CD14-positive monocyte (primary cell): ENCODE measurements around the gene NUDT1. TPM values are rescaled to one million over a fixed set of nuclear protein-coding genes. Genes with fewer than 3 reads are reported as not detected.
A peak's percentile ranks its signal among the peaks of the same experiment; 100 is the strongest.

Experiments used
- DNase-seq, 3 donors: peaks; one replicate each; pipeline ENCODE4 v3.0.0-alpha.2; 2011 to 2022
- H2AFZ ChIP-seq: 2 replicates; pipeline ENCODE4 v1.6.0; 2012; ENCODE audit warnings: mild to moderate bottlenecking, low read depth, low read length, inconsistent platforms; ENCODE audit not compliant: insufficient read depth, poor library complexity, severe bottlenecking
- H3K27ac ChIP-seq, 2 donors: 1 replicate in 1 of 2; 2 replicates in 1 of 2; pipeline ENCODE4 v1.5.1; 2012 to 2013; ENCODE audit warnings: low read length in 2 of 2, control low read depth in 1 of 2, inconsistent platforms in 1 of 2, low read depth in 1 of 2, mild to moderate bottlenecking in 1 of 2
- H3K27me3 ChIP-seq, 2 donors: one replicate each; pipeline versions ENCODE4 v1.6.0 to v1.6.1; 2011 to 2013; ENCODE audit warnings: low read length in 2 of 2; ENCODE audit not compliant: control insufficient read depth in 2 of 2, insufficient read depth in 2 of 2
- H3K36me3 ChIP-seq, 2 donors: replicated peaks in 1 of 2; 1 replicate in 1 of 2; 2 replicates in 1 of 2; pipeline versions ENCODE4 v1.5.1 to v1.6.1; 2012 to 2013; ENCODE audit warnings: low read length in 2 of 2, control low read depth in 1 of 2, inconsistent platforms in 1 of 2, mild to moderate bottlenecking in 1 of 2; ENCODE audit not compliant: insufficient read depth in 2 of 2, control insufficient read depth in 1 of 2
- H3K4me1 ChIP-seq, 2 donors: 1 replicate in 1 of 2; 2 replicates in 1 of 2; pipeline versions ENCODE4 v1.5.1 to v1.6.1; 2012 to 2013; ENCODE audit warnings: low read length in 2 of 2, control low read depth in 1 of 2, inconsistent platforms in 1 of 2, mild to moderate bottlenecking in 1 of 2, moderate library complexity in 1 of 2; ENCODE audit not compliant: insufficient read depth in 2 of 2, control insufficient read depth in 1 of 2
- H3K4me2 ChIP-seq: replicated peaks from 2 replicates; pipeline ENCODE3; 2012; ENCODE audit warnings: low read length, moderate library complexity, mild to moderate bottlenecking; ENCODE audit not compliant: poor library complexity, severe bottlenecking; ENCODE audit errors: extremely low read depth
- H3K4me3 ChIP-seq, 3 experiments: fragments of 200-600 bp in 1 of 3; sonication (generic) in 1 of 3; replicated peaks in 1 of 3; 1 replicate in 2 of 3; 2 replicates in 1 of 3; pipeline ENCODE4 v1.5.1; 2011 to 2013; ENCODE audit warnings: low read length in 3 of 3, mild to moderate bottlenecking in 3 of 3, control low read depth in 2 of 3, low read depth in 2 of 3, inconsistent platforms in 1 of 3, moderate library complexity in 1 of 3
- H3K79me2 ChIP-seq: 2 replicates; pipeline ENCODE4 v1.6.0; 2012; ENCODE audit warnings: mild to moderate bottlenecking, control low read depth, inconsistent platforms, low read length, moderate library complexity; ENCODE audit not compliant: insufficient read depth
- H3K9ac ChIP-seq: 2 replicates; pipeline ENCODE4 v1.6.0; 2017; ENCODE audit warnings: low read length, mild to moderate bottlenecking; ENCODE audit not compliant: insufficient read depth, poor library complexity, severe bottlenecking
- H3K9me3 ChIP-seq, 2 donors: replicated peaks in 1 of 2; 1 replicate in 1 of 2; 2 replicates in 1 of 2; pipeline versions ENCODE4 v1.5.1 to v1.6.1; 2012 to 2013; ENCODE audit warnings: low read length in 2 of 2, control low read depth in 1 of 2; ENCODE audit not compliant: control insufficient read depth in 1 of 2, insufficient read depth in 1 of 2
- H4K20me1 ChIP-seq: 2 replicates; pipeline ENCODE4 v1.6.0; 2012; ENCODE audit warnings: mild to moderate bottlenecking, low read length, control low read depth, moderate library complexity; ENCODE audit not compliant: insufficient read depth
- H3K27ac Mint-ChIP-seq, 7 donors: one replicate each; pipeline ENCODE4 v1.8.0; 2020; ENCODE audit warnings: mild to moderate bottlenecking in 7 of 7, mixed read lengths in 7 of 7, moderate library complexity in 6 of 7, inconsistent platforms in 2 of 7
- H3K27me3 Mint-ChIP-seq, 3 donors: one replicate each; pipeline ENCODE4 v1.8.0; 2021 to 2022; ENCODE audit warnings: low read depth in 3 of 3, mild to moderate bottlenecking in 3 of 3, mixed read lengths in 3 of 3, moderate library complexity in 3 of 3, inconsistent platforms in 1 of 3
- H3K36me3 Mint-ChIP-seq, 2 donors: one replicate each; pipeline ENCODE4 v1.8.0; 2020; ENCODE audit warnings: mixed read lengths in 2 of 2, inconsistent platforms in 1 of 2, mild to moderate bottlenecking in 1 of 2
- H3K4me1 Mint-ChIP-seq: one replicate; pipeline ENCODE4 v1.8.0; 2020; ENCODE audit warnings: mild to moderate bottlenecking, mixed read lengths
- H3K4me3 Mint-ChIP-seq, 2 donors: one replicate each; pipeline ENCODE4 v1.8.0; 2020; ENCODE audit warnings: mild to moderate bottlenecking in 2 of 2, mixed read lengths in 2 of 2, moderate library complexity in 1 of 2
- H3K9me3 Mint-ChIP-seq, 7 donors: one replicate each; pipeline ENCODE4 v1.8.0; 2020 to 2022; ENCODE audit warnings: mixed read lengths in 7 of 7, mild to moderate bottlenecking in 6 of 7, moderate library complexity in 6 of 7, inconsistent platforms in 2 of 7
- WGBS: methylation state at CpG from one replicate; pipeline ENCODE4 v1.1.5; 2013; ENCODE audit warnings: missing lambda C conversion rate; ENCODE audit not compliant: insufficient coverage; 5-methylcytosine and 5-hydroxymethylcytosine counted together
- intact Hi-C, 2 donors: fragments of 100-400 bp; cut with micrococcal nuclease; formaldehyde crosslinking; loops; one replicate each; pipeline versions ENCODE4 v1.15.0 to v1.15.1; 2023
- polyA plus RNA-seq, 3 donors: library from polyadenylated mRNA; depleted of rRNA in 1 of 3; unstranded in 2 of 3; stranded (reverse) in 1 of 3; fragments of 300-500 nt in 2 of 3; fragments of >200 nt in 1 of 3; fragmentation: Illumina TruSeq in 2 of 3; gene quantifications; 1 replicate in 2 of 3; 2 replicates in 1 of 3; pipeline ENCODE4 v1.2.3, GENCODE V29; 2012 to 2021
- TF ChIP-seq, protein P1 (sequence below): fragments of 200-600 bp; IDR thresholded peaks from one replicate; pipeline ENCODE4 v1.8.0; 2022; ENCODE audit warnings: antibody characterized with exemption, mild to moderate bottlenecking

Gene NUDT1
- polyA plus RNA-seq, 3 donors: 19.6 to 42.6 (median 40.8) TPM

DNA sequence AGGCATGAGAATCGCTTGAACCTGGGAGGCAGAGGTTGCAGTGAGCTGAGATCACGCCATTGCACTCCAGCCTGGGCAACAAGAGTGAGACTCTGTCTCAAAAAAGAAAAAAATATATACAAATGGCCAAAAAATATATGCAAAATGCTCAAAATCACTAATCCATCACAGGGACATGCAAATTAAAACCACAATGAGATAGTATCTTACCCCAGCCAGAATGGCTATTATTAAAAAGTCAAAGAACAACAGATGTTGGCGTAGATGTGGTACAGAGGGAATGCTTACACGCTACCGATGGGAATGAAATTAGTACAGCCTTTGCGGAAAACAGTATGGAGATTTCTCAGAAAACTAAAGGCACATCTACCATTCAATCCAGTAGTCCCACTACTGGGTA, 54.8 kb downstream of the NUDT1 start:
- H3K36me3 ChIP-seq: no peaks in the 10 kb centered on the region
- no CpG with 5 or more reads among the region's 6 CpGs for WGBS
- no peak overlapping the region for H3K4me3 ChIP-seq
- peaks cover 15 to 25% of the 10 kb centered on the region in 2 donors for H3K4me1 ChIP-seq
- H3K27me3 Mint-ChIP-seq: peaks cover 0 to 2% (median 1%) of the 10 kb centered on the region in 3 donors
- peaks cover 0 to 2% (median 0%) of the 10 kb centered on the region in 7 donors for H3K9me3 Mint-ChIP-seq
- H4K20me1 ChIP-seq: peaks cover 13% of the 10 kb centered on the region
- H3K36me3 Mint-ChIP-seq: peaks cover 0 to 8% of the 10 kb centered on the region in 2 donors
- no peak overlapping the region for H2AFZ ChIP-seq
- no peak overlapping the region for H3K9ac ChIP-seq
- H3K4me2 ChIP-seq: no peak overlapping the region
- no peaks in the 10 kb centered on the region for H3K27me3 ChIP-seq
- TF ChIP-seq, protein P1, sequence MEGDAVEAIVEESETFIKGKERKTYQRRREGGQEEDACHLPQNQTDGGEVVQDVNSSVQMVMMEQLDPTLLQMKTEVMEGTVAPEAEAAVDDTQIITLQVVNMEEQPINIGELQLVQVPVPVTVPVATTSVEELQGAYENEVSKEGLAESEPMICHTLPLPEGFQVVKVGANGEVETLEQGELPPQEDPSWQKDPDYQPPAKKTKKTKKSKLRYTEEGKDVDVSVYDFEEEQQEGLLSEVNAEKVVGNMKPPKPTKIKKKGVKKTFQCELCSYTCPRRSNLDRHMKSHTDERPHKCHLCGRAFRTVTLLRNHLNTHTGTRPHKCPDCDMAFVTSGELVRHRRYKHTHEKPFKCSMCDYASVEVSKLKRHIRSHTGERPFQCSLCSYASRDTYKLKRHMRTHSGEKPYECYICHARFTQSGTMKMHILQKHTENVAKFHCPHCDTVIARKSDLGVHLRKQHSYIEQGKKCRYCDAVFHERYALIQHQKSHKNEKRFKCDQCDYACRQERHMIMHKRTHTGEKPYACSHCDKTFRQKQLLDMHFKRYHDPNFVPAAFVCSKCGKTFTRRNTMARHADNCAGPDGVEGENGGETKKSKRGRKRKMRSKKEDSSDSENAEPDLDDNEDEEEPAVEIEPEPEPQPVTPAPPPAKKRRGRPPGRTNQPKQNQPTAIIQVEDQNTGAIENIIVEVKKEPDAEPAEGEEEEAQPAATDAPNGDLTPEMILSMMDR: no peak
- no peak overlapping the region for H3K27ac Mint-ChIP-seq
- H3K4me3 Mint-ChIP-seq: no peak overlapping the region
- DNase-seq: no peak
- no peak overlapping the region for H3K27ac ChIP-seq
- H3K79me2 ChIP-seq: peaks cover 28% of the 10 kb centered on the region
- intact Hi-C loops: no loop called here
- peaks cover 30% of the 10 kb centered on the region for H3K4me1 Mint-ChIP-seq
- H3K9me3 ChIP-seq: no peaks in the 10 kb centered on the region

DNA sequence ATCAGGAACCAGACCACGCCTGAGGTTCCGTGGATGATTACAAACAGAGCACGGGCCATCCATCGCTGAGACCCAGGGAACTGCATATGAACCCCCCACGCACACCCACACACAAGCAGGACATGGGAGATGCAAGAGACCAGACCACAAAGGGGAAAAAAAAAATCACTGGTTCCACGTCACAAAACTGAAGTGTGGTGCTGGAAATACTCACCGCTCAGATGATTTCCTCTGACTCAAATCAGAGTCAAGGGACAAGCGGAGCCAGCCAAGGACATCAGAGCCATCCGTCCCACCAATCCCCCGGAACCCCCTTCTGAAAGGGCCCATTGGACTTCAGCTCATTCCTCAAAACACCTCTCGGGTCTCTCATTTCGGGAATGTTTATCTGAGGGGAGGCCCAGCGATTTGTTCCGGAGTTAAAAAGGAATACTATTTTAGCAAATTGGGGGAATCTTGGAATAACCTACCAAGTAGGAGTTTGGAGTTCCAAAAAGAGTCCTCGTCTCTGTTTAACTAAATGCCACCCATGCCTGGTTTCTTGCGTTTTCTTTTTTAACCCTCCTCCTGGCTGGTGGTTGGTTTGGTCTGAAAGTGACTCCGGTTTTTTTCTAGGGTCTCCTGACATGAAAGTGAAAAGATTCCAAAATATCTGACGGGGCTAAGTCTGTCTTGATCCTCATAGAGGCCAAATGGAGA, 57.3 kb downstream of the NUDT1 start:
- Histone ChIP-seq H3K27me3 (no peaks in the 10 kb centered on the region), H3K9me3 (no peaks in the 10 kb centered on the region), H3K36me3 (no peaks in the 10 kb centered on the region), H2AFZ (no peak overlapping the region), H3K9ac (peak overlapping the region; percentile 22), H3K4me1 (peaks cover 15 to 25% of the 10 kb centered on the region in 2 donors), H3K4me2 (peak overlapping the region; percentile 46), H3K79me2 (peaks cover 24% of the 10 kb centered on the region), H3K27ac (peak overlapping the region in 1 of 2 donors; percentile 64), H4K20me1 (peaks cover 12% of the 10 kb centered on the region), H3K4me3 (peak overlapping the region in 1 of 3 experiments; percentile 44)
- Mint-ChIP-seq H3K36me3 (peaks cover 0 to 11% of the 10 kb centered on the region in 2 donors), H3K27me3 (peaks cover 0 to 1% (median 0%) of the 10 kb centered on the region in 3 donors), H3K4me3 (peak overlapping the region in 1 of 2 donors; percentile 76), H3K27ac (peak overlapping the region in 6 of 7 donors; percentile 11 to 73 (median 64)), H3K9me3 (peaks cover 0 to 2% (median 0%) of the 10 kb centered on the region in 7 donors), H3K4me1 (peaks cover 30% of the 10 kb centered on the region)
- intact Hi-C loops: no loop called here
- TF ChIP-seq, protein P1: no peak
- WGBS: 72% methylated on average over 7 of the region's 18 CpGs
- peak in 1 of 3 donors; percentile 55 for DNase-seq
